ENCODE results near the gene KDM4B. TPM values are rescaled to one million over a fixed set of nuclear protein-coding genes. Genes with fewer than 3 reads are reported as not detected.

KDM4B gene
- total and polyA plus RNA-seq, 4 experiments from 2014 or later = 3.2 to 50.4 (median 29.9) TPM

GRCh38 chr19:4967738-4968461 lies 1.0 kb upstream of the KDM4B start:
- H3K9me3 ChIP-seq (ENCODE audit: control insufficient read depth in 1 of 2, low read length in 2 of 2) = no peaks in the 10 kb centered on the region
- H3K27ac Mint-ChIP-seq = peak overlapping the region; percentile 81 to 97 (median 92)
- no peaks in the 10 kb centered on the region for H3K36me3 ChIP-seq (ENCODE audit: insufficient read depth, low read length)
- no peaks in the 10 kb centered on the region for H3K27me3 Mint-ChIP-seq
- peaks cover 37% of the 10 kb centered on the region for H3K4me1 ChIP-seq (ENCODE audit: insufficient read depth, low read length)
- DNase-seq = no peak
- no peaks in the 10 kb centered on the region for H3K9me3 Mint-ChIP-seq
- peak overlapping the region; percentile 3 for H3K27ac ChIP-seq (ENCODE audit: low read depth, low read length)
- H3K27me3 ChIP-seq (ENCODE audit: insufficient read depth, low read length) = no peaks in the 10 kb centered on the region
- peaks cover 22 to 39% (median 31%) of the 10 kb centered on the region in 4 donors for H3K4me1 Mint-ChIP-seq
- intact Hi-C loops (cut with micrococcal nuclease) = loop anchor here (1.0 kb wide), 3 partner anchors 53 to 244 kb away; partner anchors contain the start of gene FEM1A
- H3K4me3 ChIP-seq (ENCODE audit: low read length in 2 of 2) = peak overlapping the region in 1 of 2 donors; percentile 54
- ChIA-PET POLR2A (ENCODE audit: partially characterized antibody) (interaction anchor here (0.8 to 5.1 kb wide), 13 partner anchors 8 to 1206 kb away, joined by 3 to 113 read pairs (median 4); partner anchors contain the start of genes APBA3, DPP9, FEM1A and MRPL54), CTCF (ENCODE audit: partially characterized antibody) (interaction anchor here (0.6 to 3.2 kb wide), 6 partner anchors 51 to 933 kb away, joined by 3 to 26 read pairs (median 4); partner anchors contain the start of gene FEM1A)
- peak overlapping the region; percentile 26 to 89 (median 84) for H3K4me3 Mint-ChIP-seq
- peaks cover 0 to 11% of the 10 kb centered on the region in 2 donors for H3K36me3 Mint-ChIP-seq

DNA sequence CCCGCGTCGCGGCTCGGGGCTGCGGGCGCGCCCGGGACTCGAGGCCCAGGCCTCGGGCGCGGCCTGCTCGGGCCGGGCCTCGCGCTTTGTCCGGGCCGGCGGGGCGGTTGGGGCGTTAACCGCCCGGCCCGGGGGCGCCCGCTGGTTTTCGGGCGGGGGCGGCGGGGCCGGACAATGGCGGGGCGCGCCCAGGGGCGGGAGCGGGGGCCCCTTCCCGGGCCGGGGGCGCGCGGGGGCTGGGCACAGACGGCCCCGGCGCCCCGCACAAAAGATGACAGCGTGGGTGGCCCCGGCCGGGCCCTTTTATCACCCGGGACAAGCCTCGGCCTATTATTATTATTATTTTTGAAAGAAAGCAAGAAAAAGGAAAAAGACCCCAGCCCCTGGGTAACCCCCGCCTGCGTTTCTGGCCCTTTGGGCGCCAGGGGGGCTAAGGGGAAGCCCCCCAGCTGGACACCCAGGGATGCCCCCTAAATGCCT lies 419 bp downstream of the KDM4B start:
- Histone ChIP-seq H3K4me3 (ENCODE audit: low read length in 2 of 2) (peak overlapping the region; percentile 33 to 66), H3K36me3 (ENCODE audit: insufficient read depth, low read length) (no peaks in the 10 kb centered on the region), H3K4me1 (ENCODE audit: insufficient read depth, low read length) (peaks cover 37% of the 10 kb centered on the region), H3K27me3 (ENCODE audit: insufficient read depth, low read length) (no peaks in the 10 kb centered on the region), H3K27ac (ENCODE audit: low read depth, low read length) (peak overlapping the region; percentile 42), H3K9me3 (ENCODE audit: control insufficient read depth in 1 of 2, low read length in 2 of 2) (no peaks in the 10 kb centered on the region)
- Mint-ChIP-seq H3K27ac (peak overlapping the region; percentile 83 to 94 (median 92)), H3K36me3 (peaks cover 0 to 11% of the 10 kb centered on the region in 2 donors), H3K9me3 (no peaks in the 10 kb centered on the region), H3K4me3 (peak overlapping the region; percentile 81 to 97 (median 92)), H3K27me3 (no peaks in the 10 kb centered on the region), H3K4me1 (peaks cover 24 to 40% (median 33%) of the 10 kb centered on the region in 4 donors)
- intact Hi-C loops (cut with micrococcal nuclease) = no loop called here
- ChIA-PET CTCF (ENCODE audit: partially characterized antibody) (interaction anchor here (1.1 to 3.2 kb wide), 4 partner anchors 57 to 178 kb away, joined by 3 to 26 read pairs (median 8); partner anchors contain the start of gene FEM1A), POLR2A (ENCODE audit: partially characterized antibody) (interaction anchor here (0.7 to 5.1 kb wide), 11 partner anchors 10 to 935 kb away, joined by 3 to 113 read pairs (median 4); partner anchors contain the start of genes CHAF1A, DPP9, FEM1A and SAFB)
- DNase-seq = no peak

DNA sequence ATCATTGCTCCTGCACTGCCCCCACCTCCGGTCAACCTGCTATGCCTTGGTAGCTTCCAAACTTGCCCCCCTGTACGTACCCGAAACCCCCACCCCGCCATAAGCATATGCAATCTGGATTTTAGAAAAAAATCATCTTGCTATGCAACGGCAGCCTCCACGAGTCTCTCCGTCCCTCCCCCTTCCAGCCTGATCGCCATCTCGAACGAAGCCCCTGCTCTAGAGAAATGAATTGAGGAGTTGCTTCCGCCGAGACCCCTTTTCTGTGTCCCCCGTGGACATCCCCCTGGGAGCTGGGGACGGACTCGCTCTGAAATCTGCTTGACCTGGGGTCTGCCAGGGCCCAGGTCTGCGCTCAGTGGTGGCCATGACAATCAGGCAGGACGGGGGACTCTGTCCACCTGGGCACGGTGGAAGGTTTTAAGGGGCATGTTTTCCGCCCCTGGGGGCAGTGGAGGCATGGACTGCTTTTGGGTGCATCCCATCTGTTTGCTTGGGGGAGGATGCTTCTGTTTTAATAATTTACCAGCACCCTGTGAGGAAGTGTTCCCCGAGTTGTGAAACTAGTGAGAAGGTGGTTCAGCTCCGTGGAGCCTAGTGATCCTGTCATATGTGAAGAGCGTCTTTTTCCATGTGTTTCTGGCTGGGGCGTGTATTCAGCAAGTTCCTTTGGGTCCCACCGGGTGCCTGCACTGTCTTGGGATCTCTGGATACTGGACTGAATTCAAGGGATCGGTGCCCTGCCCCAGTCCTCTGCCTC lies 1.0 kb downstream of the KDM4B start:
- H3K27ac Mint-ChIP-seq = peak overlapping the region; percentile 83 to 94 (median 92)
- H3K4me1 Mint-ChIP-seq = peaks cover 27 to 45% (median 36%) of the 10 kb centered on the region in 4 donors
- CTCF ChIA-PET (ENCODE audit: partially characterized antibody) = interaction anchor here (1.1 to 3.2 kb wide), 6 partner anchors 54 to 160 kb away, joined by 3 to 26 read pairs (median 5); no protein-coding TSS in a partner anchor
- POLR2A ChIA-PET (ENCODE audit: partially characterized antibody) = interaction anchor here (0.5 to 5.1 kb wide), 4 partner anchors 15 to 497 kb away, joined by 3 to 113 read pairs (median 4); no protein-coding TSS in a partner anchor
- Histone ChIP-seq H3K27ac (ENCODE audit: low read depth, low read length) (peak overlapping the region; percentile 42), H3K27me3 (ENCODE audit: insufficient read depth, low read length) (no peaks in the 10 kb centered on the region), H3K4me1 (ENCODE audit: insufficient read depth, low read length) (peaks cover 37% of the 10 kb centered on the region), H3K4me3 (ENCODE audit: low read length in 2 of 2) (peak overlapping the region; percentile 33 to 66), H3K36me3 (ENCODE audit: insufficient read depth, low read length) (no peaks in the 10 kb centered on the region), H3K9me3 (ENCODE audit: control insufficient read depth in 1 of 2, low read length in 2 of 2) (no peaks in the 10 kb centered on the region)
- H3K9me3 Mint-ChIP-seq = no peaks in the 10 kb centered on the region
- H3K4me3 Mint-ChIP-seq = peak overlapping the region; percentile 81 to 97 (median 92)
- intact Hi-C loops (cut with micrococcal nuclease) = no loop called here
- H3K27me3 Mint-ChIP-seq = no peaks in the 10 kb centered on the region
- H3K36me3 Mint-ChIP-seq = peaks cover 0 to 11% of the 10 kb centered on the region in 2 donors
- DNase-seq = peak in 4 of 5 donors; percentile 13 to 43 (median 18)

- Histone ChIP-seq H3K4me3 (ENCODE audit: low read length in 2 of 2) (peak overlapping the region; percentile 33 to 66), H3K36me3 (ENCODE audit: insufficient read depth, low read length) (no peaks in the 10 kb centered on the region), H3K27me3 (ENCODE audit: insufficient read depth, low read length) (no peaks in the 10 kb centered on the region), H3K4me1 (ENCODE audit: insufficient read depth, low read length) (peaks cover 37% of the 10 kb centered on the region), H3K27ac (ENCODE audit: low read depth, low read length) (peak overlapping the region; percentile 42), H3K9me3 (ENCODE audit: control insufficient read depth in 1 of 2, low read length in 2 of 2) (no peaks in the 10 kb centered on the region)
- Mint-ChIP-seq H3K4me3 (peak overlapping the region; percentile 81 to 97 (median 92)), H3K4me1 (peaks cover 29 to 48% (median 38%) of the 10 kb centered on the region in 4 donors), H3K36me3 (peaks cover 0 to 11% of the 10 kb centered on the region in 2 donors), H3K9me3 (no peaks in the 10 kb centered on the region), H3K27ac (peak overlapping the region; percentile 83 to 97 (median 93)), H3K27me3 (no peaks in the 10 kb centered on the region)
- POLR2A ChIA-PET (ENCODE audit: partially characterized antibody) = interaction anchor here (0.5 to 5.1 kb wide), 2 partner anchors 32 to 57 kb away, joined by 3 to 113 read pairs; no protein-coding TSS in a partner anchor
- intact Hi-C loops (cut with micrococcal nuclease) = no loop called here
- peak in 3 of 5 donors; percentile 6 to 19 (median 9) for DNase-seq
- CTCF ChIA-PET (ENCODE audit: partially characterized antibody) = interaction anchor here (0.8 to 1.8 kb wide), 5 partner anchors 12 to 100 kb away, joined by 3 to 7 read pairs (median 3); no protein-coding TSS in a partner anchor
Measured at GRCh38 chr19:4970558-4971423, 1.9 kb downstream of the KDM4B start.

DNA sequence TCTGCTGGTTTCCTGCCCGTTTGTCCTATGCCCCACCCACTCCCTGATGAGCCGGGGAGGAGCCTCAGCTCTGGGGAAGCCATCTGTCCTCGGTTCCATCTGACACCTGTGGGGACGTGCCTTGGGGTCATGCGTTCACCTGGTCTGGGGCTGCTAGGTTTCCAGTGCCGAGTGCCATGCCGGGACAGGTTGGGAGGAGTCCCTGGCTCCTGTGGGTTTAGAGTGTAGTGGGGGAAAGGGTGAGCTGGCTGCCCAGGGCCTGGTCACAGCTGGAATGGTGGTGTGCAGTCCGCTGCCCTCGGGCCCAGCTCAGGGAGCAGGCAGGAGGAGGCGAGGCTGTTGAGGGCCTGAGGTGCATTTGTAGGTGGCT lies 2.5 kb downstream of the KDM4B start:
- H3K4me3 Mint-ChIP-seq = peak overlapping the region; percentile 81 to 97 (median 92)
- Histone ChIP-seq H3K27ac (ENCODE audit: low read depth, low read length) (peak overlapping the region; percentile 42), H3K4me3 (ENCODE audit: low read length in 2 of 2) (peak overlapping the region in 1 of 2 donors; percentile 66), H3K27me3 (ENCODE audit: insufficient read depth, low read length) (no peaks in the 10 kb centered on the region), H3K36me3 (ENCODE audit: insufficient read depth, low read length) (no peaks in the 10 kb centered on the region), H3K9me3 (ENCODE audit: control insufficient read depth in 1 of 2, low read length in 2 of 2) (no peaks in the 10 kb centered on the region), H3K4me1 (ENCODE audit: insufficient read depth, low read length) (peaks cover 37% of the 10 kb centered on the region)
- CTCF ChIA-PET (ENCODE audit: partially characterized antibody) = interaction anchor here (0.8 to 1.8 kb wide), 2 partner anchors 13 to 60 kb away, joined by 4 to 7 read pairs; no protein-coding TSS in a partner anchor
- POLR2A ChIA-PET (ENCODE audit: partially characterized antibody) = interaction anchor here (0.7 to 5.1 kb wide), 2 partner anchors 30 to 57 kb away, joined by 3 to 113 read pairs; no protein-coding TSS in a partner anchor
- H3K4me1 Mint-ChIP-seq = peaks cover 31 to 48% (median 39%) of the 10 kb centered on the region in 4 donors
- intact Hi-C loops (cut with micrococcal nuclease) = no loop called here
- H3K27me3 Mint-ChIP-seq = no peaks in the 10 kb centered on the region
- H3K36me3 Mint-ChIP-seq = peaks cover 0 to 11% of the 10 kb centered on the region in 2 donors
- H3K27ac Mint-ChIP-seq = peak overlapping the region in 6 of 7 donors; percentile 77 to 97 (median 88)
- H3K9me3 Mint-ChIP-seq = no peaks in the 10 kb centered on the region
- DNase-seq = peak; percentile 5 to 53 (median 17)

All from CD4-positive, alpha-beta memory T cell (primary cell).